A673 (cell line): ENCODE measurements around the gene TNFRSF17. TPM values are rescaled to one million over a fixed set of nuclear protein-coding genes. Genes with fewer than 3 reads are reported as not detected.

ENCODE experiments used
- BruUV-seq: library from RNA; stranded (reverse); fragments of 400-500 nt; replicated peaks from 2 replicates; lab custom pipeline; 2021; lab: Mats Ljungman, UMichigan
- CTCF ChIA-PET: fragments of 300-600 bp; sonication (Branson Sonifier 250); formaldehyde crosslinking; loops from one replicate; lab custom pipeline; 2022; ENCODE audit warnings: antibody characterized with exemption; lab: Charles Lee
- POLR2A ChIA-PET: fragments of 300-600 bp; sonication (Branson Sonifier 250); formaldehyde crosslinking; loops from one replicate; lab custom pipeline; 2022; ENCODE audit warnings: antibody characterized with exemption; ENCODE audit not compliant: low non-redundant PET; lab: Charles Lee
- DNase-seq: peaks from one replicate; pipeline ENCODE4 v3.0.0-alpha.2; 2015; ENCODE audit warnings: low spot score
- H3K27ac ChIP-seq: fragments of 200-600 bp; sonication (generic); 2 replicates; pipeline ENCODE4 v1.5.1; 2016; ENCODE audit warnings: mixed run types, low read depth, mild to moderate bottlenecking, mixed read lengths, antibody characterized with exemption, low read length; ENCODE audit not compliant: poor library complexity, severe bottlenecking
- H3K27me3 ChIP-seq: fragments of 200-600 bp; sonication (generic); replicated peaks from 2 replicates; pipeline ENCODE4 v1.6.1; 2017; ENCODE audit warnings: mixed run types, low read depth, mild to moderate bottlenecking, mixed read lengths, antibody characterized with exemption, low read length; ENCODE audit not compliant: insufficient read depth, poor library complexity
- H3K36me3 ChIP-seq: fragments of 200-600 bp; sonication (generic); 2 replicates; pipeline ENCODE4 v1.6.1; 2016; ENCODE audit warnings: mixed run types, mild to moderate bottlenecking, mixed read lengths, antibody characterized with exemption, low read length; ENCODE audit not compliant: insufficient read depth, poor library complexity, severe bottlenecking
- H3K4me1 ChIP-seq: fragments of 200-600 bp; sonication (generic); 2 replicates; pipeline ENCODE4 v1.6.1; 2017; ENCODE audit warnings: mixed run types, mild to moderate bottlenecking, mixed read lengths, antibody characterized with exemption, low read length; ENCODE audit not compliant: insufficient read depth, poor library complexity, severe bottlenecking
- H3K4me3 ChIP-seq: fragments of 200-600 bp; sonication (generic); 2 replicates; pipeline ENCODE4 v1.5.1; 2016; ENCODE audit warnings: low read depth, mixed run types, mild to moderate bottlenecking, mixed read lengths, low read length; ENCODE audit not compliant: poor library complexity, severe bottlenecking
- H3K9me3 ChIP-seq: fragments of 200-600 bp; sonication (generic); 2 replicates; pipeline ENCODE4 v1.6.1; 2016; ENCODE audit warnings: mixed run types, low read depth, mild to moderate bottlenecking, mixed read lengths, antibody characterized with exemption, low read length; ENCODE audit not compliant: poor library complexity, severe bottlenecking
- EZH2 ChIP-seq: fragments of 200-600 bp; sonication (generic); IDR thresholded peaks from 2 replicates; pipeline ENCODE4 v1.6.1; 2017; ENCODE audit warnings: borderline replicate concordance, low read depth, mild to moderate bottlenecking, mixed read lengths, antibody characterized with exemption, low read length; ENCODE audit not compliant: poor library complexity, severe bottlenecking
- intact Hi-C: fragments of 100-400 bp; cut with micrococcal nuclease; formaldehyde crosslinking; loops from one replicate; pipeline ENCODE4 v1.10.0; 2022; ENCODE audit not compliant: unreplicated experiment
- total RNA-seq: library from RNA; stranded (reverse); gene quantifications from 2 replicates; pipeline ENCODE4 v1.2.3, GENCODE V29; 2021
- TF ChIP-seq, protein P1 (sequence below): fragments of 300-800, 200-600 bp; sonication (generic); conservative IDR thresholded peaks from 2 replicates; pipeline ENCODE4 v1.5.1; 2017; ENCODE audit warnings: low read depth, mild to moderate bottlenecking, antibody characterized with exemption, low read length, moderate library complexity, mixed read lengths

Gene TNFRSF17
- total RNA-seq, 1 experiment from 2014 or later: not detected

DNA sequence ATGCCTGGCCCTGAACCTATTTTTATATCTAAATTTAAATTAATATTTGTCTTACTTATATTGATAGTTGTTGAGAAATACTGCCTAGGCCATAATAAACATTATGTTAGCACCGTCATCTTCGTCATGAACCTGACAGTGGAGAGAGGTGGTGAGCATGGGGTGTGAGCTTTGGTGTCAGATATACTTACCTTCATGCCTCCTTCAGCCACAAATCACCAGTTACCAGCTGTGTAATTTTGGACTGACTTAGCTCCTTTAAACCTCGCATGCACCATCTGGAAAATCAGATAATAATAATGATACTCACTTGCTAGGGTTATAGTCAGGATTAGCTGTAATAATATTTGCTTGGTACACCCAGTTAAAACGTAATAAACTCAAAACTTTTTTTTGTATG, 46.6 kb downstream of the TNFRSF17 start:
- POLR2A ChIA-PET: no interaction called here
- Histone ChIP-seq H3K36me3 (no peaks in the 10 kb centered on the region), H3K9me3 (no peaks in the 10 kb centered on the region), H3K4me3 (no peak overlapping the region), H3K27me3 (no peaks in the 10 kb centered on the region), H3K27ac (no peak overlapping the region), H3K4me1 (no peaks in the 10 kb centered on the region)
- no TSS peak for BruUV-seq
- CTCF ChIA-PET: no interaction called here
- DNase-seq: no peak
- intact Hi-C loops: no loop called here
- no peak for TF ChIP-seq EZH2

DNA sequence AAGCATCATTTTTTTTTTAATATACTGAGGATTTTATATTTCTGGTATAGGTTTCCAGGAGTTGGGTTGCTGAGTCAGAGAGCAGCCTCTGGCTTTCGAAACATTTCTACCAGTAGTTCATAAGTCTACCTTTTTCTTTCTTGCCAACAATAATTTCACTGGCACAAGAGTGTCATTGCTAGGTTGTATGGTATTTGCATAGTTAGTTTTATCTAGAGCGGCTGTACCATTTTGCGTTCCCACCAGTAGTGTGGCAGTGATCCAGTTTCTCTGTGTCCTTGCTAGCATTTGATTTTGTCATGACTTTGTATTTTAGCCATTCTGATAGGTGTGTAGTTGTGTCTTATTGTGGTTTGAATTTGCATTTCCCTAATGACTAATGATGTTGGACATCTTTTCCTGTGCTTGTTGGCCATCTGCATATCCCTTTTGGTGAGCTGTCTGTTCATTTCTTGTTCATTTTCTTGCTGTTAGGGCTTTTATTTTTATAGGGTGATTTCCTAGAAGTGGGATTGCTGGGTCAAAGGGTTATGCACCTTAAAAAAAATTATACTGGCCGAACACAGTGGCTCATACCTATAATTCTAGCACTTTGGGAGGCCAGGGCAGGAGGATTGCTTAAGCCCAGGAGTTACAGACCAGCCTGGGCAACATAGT, 51.4 kb downstream of the TNFRSF17 start:
- H3K9me3 ChIP-seq: no peaks in the 10 kb centered on the region
- H3K36me3 ChIP-seq: no peaks in the 10 kb centered on the region
- no peaks in the 10 kb centered on the region for H3K27me3 ChIP-seq
- intact Hi-C loops: no loop called here
- no peak overlapping the region for H3K4me3 ChIP-seq
- POLR2A ChIA-PET: no interaction called here
- no peaks in the 10 kb centered on the region for H3K4me1 ChIP-seq
- H3K27ac ChIP-seq: no peak overlapping the region
- no TSS peak for BruUV-seq
- no peak for TF ChIP-seq EZH2
- TF ChIP-seq, protein P1, sequence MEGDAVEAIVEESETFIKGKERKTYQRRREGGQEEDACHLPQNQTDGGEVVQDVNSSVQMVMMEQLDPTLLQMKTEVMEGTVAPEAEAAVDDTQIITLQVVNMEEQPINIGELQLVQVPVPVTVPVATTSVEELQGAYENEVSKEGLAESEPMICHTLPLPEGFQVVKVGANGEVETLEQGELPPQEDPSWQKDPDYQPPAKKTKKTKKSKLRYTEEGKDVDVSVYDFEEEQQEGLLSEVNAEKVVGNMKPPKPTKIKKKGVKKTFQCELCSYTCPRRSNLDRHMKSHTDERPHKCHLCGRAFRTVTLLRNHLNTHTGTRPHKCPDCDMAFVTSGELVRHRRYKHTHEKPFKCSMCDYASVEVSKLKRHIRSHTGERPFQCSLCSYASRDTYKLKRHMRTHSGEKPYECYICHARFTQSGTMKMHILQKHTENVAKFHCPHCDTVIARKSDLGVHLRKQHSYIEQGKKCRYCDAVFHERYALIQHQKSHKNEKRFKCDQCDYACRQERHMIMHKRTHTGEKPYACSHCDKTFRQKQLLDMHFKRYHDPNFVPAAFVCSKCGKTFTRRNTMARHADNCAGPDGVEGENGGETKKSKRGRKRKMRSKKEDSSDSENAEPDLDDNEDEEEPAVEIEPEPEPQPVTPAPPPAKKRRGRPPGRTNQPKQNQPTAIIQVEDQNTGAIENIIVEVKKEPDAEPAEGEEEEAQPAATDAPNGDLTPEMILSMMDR: no peak
- CTCF ChIA-PET: no interaction called here
- no peak for DNase-seq

DNA sequence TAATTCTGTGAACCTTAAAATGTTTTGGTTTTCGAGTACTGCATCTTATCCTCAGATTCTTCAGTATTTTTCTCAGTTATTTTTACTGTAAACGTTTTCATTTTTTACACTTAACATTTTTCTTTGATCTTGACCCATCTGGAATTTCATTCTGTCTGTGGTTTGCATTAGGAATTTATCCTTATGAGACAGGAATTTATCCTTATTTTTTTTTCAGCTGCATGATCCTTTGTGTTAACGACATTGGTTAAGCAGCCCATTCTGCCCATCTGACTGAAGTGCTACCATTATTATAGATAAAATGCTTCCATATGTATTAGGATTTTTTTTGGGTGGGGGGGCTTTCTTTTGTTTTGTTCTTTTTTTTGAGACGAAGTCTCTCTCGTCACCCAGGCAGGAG, 52.5 kb downstream of the TNFRSF17 start:
- POLR2A ChIA-PET: no interaction called here
- TF ChIP-seq, protein P1: no peak
- TF ChIP-seq EZH2: no peak
- Histone ChIP-seq H3K36me3 (no peaks in the 10 kb centered on the region), H3K4me1 (no peaks in the 10 kb centered on the region), H3K27me3 (no peaks in the 10 kb centered on the region), H3K9me3 (no peaks in the 10 kb centered on the region), H3K4me3 (no peak overlapping the region), H3K27ac (no peak overlapping the region)
- BruUV-seq: no TSS peak
- intact Hi-C loops: no loop called here
- CTCF ChIA-PET: no interaction called here
- no peak for DNase-seq

Other genes with a start within 250 kb of the TNFRSF17 start
- gene TXNDC11, start 222.4 kb upstream of the TNFRSF17 start, total RNA-seq: 17.0 and 17.6 TPM in 2 replicates
- gene ZC3H7A, start 168.0 kb upstream of the TNFRSF17 start, total RNA-seq: 65.0 and 67.2 TPM in 2 replicates
- gene RSL1D1, start 113.7 kb upstream of the TNFRSF17 start, total RNA-seq: 313 and 365 TPM in 2 replicates
- 198 and 216 TPM in 2 replicates for gene GSPT1, start 49.3 kb upstream of the TNFRSF17 start, total RNA-seq
- gene NPIPB2, start 23.2 kb upstream of the TNFRSF17 start, total RNA-seq: 9.2 and 9.6 TPM in 2 replicates
- gene SNX29, start 11.5 kb downstream of the TNFRSF17 start, total RNA-seq: 10.1 and 14.3 TPM in 2 replicates